ENCODE results near the gene JAZF1.

Gene JAZF1

DNA sequence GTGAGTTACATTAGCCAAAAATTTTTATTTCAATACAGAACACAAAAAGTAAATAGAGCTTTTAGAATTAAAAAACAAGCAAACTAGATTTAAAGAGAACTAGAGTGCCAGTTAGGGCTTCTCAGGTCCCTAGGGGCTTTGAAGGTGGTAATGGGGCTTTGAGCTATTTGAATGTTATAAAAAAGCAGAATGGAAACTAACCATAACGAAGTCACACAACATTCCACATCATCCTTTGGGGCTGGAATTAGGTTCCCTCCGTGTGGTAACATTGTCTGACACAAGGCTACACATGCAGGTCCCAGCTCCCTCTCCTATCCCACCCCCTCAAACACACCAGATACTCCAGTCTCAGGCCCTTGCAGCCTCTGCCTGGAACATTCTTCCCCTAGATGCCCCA lies 15.3 kb downstream of the JAZF1 start:
- no peak for DNase-seq

DNA sequence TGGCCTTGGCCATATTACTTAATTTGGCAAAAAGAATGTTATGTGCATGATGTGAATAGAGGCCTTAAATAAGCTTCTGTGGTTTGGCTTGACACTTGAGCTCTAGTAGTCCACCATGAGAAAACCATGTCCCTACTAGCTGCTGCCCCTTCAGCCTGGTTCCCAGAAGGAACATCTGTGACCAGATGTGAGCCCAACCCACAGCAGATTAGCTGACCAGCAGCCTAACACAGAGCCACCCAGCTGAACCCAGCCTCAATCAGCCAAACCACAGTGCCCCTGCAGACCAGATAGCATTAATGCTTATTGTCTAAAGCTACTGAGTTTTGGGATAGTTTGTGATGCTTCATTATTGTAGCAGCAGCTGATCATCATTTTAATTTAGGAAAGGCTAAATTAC lies 16.6 kb downstream of the JAZF1 start:
- DNase-seq = no peak

- DNase-seq = no peak
Measured at GRCh38 chr7:28161331-28161730, 19.3 kb downstream of the JAZF1 start.

- no peak for DNase-seq
Measured at GRCh38 chr7:28160551-28160991, 20.0 kb downstream of the JAZF1 start.

DNA sequence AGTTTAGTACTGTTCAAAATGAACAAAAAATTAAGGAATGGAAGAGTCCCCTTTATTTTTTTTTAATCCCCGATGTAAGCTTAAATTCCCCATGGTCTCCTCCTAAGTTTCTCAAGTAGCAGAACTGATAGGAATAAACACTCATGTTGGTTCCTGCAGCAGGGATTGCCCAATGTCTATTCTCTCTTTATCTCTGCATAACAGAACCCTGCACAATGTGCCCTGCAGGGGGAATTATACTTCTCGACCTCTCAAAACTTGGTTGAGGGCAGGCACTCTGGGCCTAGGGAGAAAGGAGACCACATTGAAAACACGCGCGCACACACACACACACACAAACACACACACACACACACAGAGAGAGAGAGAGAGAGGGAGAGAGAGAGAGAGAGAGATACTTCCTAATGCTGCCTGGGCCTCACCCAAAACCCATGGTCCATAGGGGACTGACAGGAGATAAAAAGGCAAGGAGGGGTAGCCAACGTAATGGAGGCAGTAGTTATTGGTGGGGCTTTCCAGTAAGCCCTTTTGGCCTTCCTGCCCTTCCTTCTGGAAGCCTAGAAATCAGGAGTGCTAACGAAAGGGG lies 22.7 kb downstream of the JAZF1 start:
- no peak for DNase-seq

- no peak for DNase-seq
Measured at GRCh38 chr7:28157076-28157745, 23.4 kb downstream of the JAZF1 start.

DNA sequence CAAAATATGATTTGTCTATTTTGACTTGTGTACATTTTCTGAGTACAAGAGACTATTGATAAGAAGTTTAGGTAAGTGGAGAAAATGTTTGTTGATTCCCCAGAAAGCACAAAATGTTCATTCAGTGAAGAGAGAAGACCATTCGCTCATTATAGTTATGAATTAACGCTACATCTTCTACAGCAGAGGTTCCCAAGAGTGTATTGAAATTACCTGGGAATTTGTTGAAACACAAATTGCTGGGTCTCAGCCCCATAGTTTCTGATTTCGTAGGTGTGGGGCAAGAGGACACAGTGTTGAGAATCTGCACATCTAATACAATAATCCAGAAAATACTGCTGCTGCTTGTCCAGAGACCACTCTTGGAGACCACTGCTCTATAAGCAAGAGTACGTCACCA lies 24.2 kb downstream of the JAZF1 start:
- no peak for DNase-seq

DNA sequence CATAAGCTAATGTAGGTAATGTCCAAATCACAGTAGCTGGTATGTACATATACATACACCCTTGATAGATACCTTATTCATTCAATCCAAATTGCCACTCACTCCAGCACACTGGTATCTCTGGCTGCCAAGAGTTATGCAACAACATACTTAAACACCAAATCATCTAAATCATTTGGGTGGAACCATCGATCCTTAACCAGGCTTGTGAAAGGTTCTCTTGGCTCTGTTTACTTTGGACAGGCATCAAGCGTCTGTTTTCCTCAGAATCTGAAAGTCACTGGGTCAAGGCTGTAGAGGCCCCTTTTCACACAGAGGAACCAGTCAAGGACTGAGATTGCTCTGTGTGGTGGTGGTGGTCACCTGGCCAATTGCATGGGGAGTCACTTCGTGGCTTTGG lies 24.6 kb downstream of the JAZF1 start:
- no peak for DNase-seq

DNA sequence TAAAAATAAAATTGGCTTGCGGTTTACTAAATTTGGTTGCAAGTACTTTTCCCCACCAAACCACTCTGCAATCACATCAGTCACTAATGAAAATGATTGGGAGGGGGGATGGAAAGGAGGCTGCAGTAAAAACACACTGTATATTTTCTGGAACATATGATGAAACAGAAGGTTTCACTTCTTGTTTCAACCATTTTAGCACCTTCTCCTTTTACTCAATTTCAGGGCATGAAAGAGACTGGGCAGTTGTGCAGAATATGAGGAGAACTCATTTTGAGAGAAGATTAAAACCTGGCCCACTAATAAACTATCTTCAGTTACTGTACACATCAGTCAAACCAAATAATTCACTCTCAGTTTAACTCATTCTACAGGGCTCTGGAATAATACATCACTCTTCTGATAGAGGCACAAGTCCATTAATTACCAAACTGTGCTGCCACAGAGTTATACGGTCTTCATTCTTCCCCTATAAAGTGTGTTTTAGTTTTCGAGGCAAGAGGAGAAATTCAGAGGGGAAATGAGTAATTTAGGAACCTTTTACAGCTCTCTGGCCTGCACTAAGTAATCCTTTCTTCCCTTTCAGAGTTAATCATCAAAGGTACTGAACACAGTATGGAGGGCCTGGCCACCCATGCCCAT lies 25.5 kb downstream of the JAZF1 start:
- no peak for DNase-seq

GRCh38 chr7:28152594-28152993 lies 28.0 kb downstream of the JAZF1 start:
- no peak for DNase-seq

DNA sequence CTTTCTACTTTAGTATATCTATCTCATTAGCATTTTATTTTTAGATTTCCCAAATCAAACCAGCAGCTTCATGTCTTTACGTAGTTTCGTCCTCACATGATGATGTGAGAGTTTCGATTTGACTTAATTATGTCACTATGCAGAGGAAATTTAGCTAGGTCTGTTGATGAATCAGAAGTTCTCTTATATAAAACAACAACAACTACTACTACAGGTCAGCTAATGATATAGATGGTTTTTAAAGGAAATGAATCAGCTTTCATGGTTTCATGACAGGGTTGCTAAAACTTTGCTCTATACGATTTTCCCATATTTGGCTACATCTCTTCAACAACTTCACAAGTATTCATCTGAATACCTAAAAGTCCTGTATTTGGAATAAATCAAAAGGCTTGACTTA lies 28.6 kb downstream of the JAZF1 start:
- no peak for DNase-seq

DNA sequence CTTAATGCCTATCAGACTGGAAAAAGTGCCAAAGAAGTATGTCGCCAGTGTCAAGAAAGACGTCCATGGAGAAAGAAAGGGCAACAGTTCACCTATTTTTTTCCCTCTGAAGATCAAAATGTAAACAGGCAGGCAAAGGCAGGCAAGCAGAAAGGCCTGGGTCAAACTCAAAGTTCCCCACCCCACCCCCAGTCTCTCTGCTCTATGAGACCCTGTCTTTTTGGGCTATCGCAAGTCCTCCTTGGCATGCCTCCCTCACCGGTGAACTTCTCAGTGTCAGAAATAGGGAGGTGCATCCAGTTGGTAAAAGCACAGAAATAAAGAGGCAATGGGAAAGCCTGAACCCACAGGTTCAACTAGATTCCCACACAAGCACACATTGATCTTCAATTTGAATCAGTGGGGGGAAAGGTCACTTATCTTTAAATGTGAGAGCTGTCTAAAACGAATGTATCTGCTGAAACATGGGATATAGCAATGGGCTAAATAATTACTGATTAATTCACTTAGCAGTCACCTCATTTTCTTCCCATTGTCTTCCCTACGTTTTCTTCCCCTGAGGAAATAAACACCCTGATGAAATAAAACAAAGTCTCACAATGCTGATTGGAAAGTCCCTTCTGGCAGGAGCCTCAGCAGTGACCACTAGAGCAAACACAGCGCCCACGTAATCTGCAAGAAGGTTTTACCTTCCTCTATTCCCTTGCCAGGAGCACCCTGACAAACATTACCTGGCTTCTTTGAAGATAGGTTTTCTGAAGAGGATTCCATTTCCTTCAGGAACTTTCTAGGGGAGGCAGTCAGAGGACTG lies 31.1 kb downstream of the JAZF1 start:
- DNase-seq = no peak

DNA sequence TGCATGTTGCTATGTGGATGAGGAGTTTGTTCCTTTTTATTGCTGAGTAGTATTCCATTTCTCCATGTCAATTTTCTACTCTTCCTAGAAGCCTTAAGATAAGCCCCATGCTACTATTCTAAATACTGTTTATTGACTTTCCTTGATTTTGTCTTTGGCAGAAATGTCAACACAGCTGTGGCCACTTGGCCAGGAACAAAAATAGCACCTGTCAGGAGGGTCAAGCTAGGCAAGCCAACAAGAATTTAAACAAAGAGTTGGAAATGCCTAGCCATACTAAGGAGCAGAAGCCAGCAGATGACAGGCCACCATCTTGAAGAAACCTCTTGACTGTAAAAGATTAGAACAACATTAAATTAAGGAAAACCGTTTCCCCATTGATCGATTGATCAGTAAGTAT lies 34.7 kb downstream of the JAZF1 start:
- DNase-seq = no peak

GRCh38 chr7:28145090-28145626 lies 35.4 kb downstream of the JAZF1 start:
- no peak for DNase-seq

DNA sequence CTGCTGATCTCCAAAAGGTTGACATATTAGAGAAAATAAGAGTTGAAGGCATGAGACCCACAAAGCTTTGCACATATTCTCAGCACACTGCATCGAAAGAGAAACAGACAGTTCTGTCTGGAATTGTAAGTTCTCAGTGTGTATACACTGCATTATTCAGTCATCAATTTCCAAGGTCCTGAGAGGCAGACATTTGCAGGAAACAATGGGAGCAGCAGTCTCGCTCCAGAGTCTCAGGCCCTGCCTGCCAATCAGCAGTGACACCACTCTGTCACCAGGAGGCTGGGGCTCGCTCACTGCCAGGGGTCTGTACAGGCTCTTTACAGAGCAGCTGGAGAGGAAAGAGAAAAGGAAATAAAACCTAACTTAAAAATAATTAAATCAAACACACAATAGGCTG lies 36.3 kb downstream of the JAZF1 start:
- peak; percentile 78 for DNase-seq

GRCh38 chr7:28142650-28143049 lies 37.9 kb downstream of the JAZF1 start:
- no peak for DNase-seq

GRCh38 chr7:28140979-28141378 lies 39.6 kb downstream of the JAZF1 start:
- no peak for DNase-seq

GRCh38 chr7:28138837-28139236 lies 41.8 kb downstream of the JAZF1 start:
- DNase-seq = no peak

- DNase-seq = no peak
Measured at GRCh38 chr7:28137463-28137862, 43.1 kb downstream of the JAZF1 start.

- DNase-seq = no peak
Measured at GRCh38 chr7:28136885-28137284, 43.7 kb downstream of the JAZF1 start.

- DNase-seq = no peak
Measured at GRCh38 chr7:28136420-28136819, 44.2 kb downstream of the JAZF1 start.

DNA sequence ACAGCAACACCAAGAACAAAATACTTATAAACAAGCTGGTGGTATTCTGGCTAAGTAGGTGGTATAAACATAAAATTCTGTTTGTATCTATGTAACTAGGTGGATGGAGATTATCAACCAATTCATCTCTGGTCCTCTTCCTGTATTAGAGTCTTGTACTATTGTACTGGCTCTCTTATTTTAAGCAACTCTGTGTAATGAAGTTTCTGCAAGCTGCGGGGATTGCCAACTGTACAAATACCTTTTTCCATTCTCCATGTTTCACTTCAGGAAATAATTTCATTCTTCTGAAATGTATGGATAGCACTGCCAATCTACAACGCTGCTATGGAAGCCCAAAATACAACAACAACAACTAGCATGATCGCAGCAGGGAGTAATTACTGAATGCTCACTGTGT lies 44.8 kb downstream of the JAZF1 start:
- no peak for DNase-seq

GRCh38 chr7:28135315-28135714 lies 45.3 kb downstream of the JAZF1 start:
- no peak for DNase-seq
